Colonic mucosa (tissue), 4 donors: ENCODE data around the gene TRIM73. TPM values are rescaled to one million over a fixed set of nuclear protein-coding genes. Genes with fewer than 3 reads are reported as not detected.
A peak's percentile ranks its signal among the peaks of the same experiment; 100 is the strongest.
"Not testable (repeated sequence)": the region's sequence is repeated elsewhere in the genome, so short reads cannot be mapped to it uniquely, and the experiment has no call there.

ENCODE experiments used
- DNase-seq: peaks from one replicate; pipeline ENCODE4 v3.0.0-alpha.2; 2020
- H3K27ac ChIP-seq: fragments of 200-600 bp; one replicate; pipeline ENCODE4 v1.8.0; 2021
- H3K27me3 ChIP-seq: fragments of 200-600 bp; one replicate; pipeline ENCODE4 v1.8.0; 2021
- H3K36me3 ChIP-seq: fragments of 200-600 bp; one replicate; pipeline ENCODE4 v1.8.0; 2021
- H3K4me1 ChIP-seq: fragments of 200-600 bp; one replicate; pipeline ENCODE4 v1.8.0; 2021; ENCODE audit warnings: mild to moderate bottlenecking
- H3K4me3 ChIP-seq: fragments of 200-600 bp; one replicate; pipeline ENCODE4 v1.8.0; 2021
- H3K9ac ChIP-seq, 2 donors: one replicate each; pipeline ENCODE4 v1.7.0; 2013; ENCODE audit warnings: control low read depth in 2 of 2, low read depth in 2 of 2, low read length in 2 of 2
- H3K9me3 ChIP-seq: fragments of 200-600 bp; one replicate; pipeline ENCODE4 v1.8.0; 2021
- intact Hi-C: fragments of 100-400 bp; cut with DNase I; formaldehyde crosslinking; loops from one replicate; pipeline ENCODE4 v1.14.1; 2022
- total RNA-seq, 2 donors: library from RNA; stranded (reverse); fragmentation: NEBNext Ultra II Directional in 1 of 2; extraction: Animal tissue kit (Norgen Biotek cat#: 25700) in 1 of 2; gene quantifications; one replicate each; pipeline ENCODE4 v1.2.1, GENCODE V29; 2021
- donor health status: healthy.
- donor health status: DM: no; HTN: no; CAD: no.
- donor health status: DM: no; HTN: no; CAD: no.

Gene TRIM73
- total RNA-seq, 2 donors from 2014 or later, result 1.1 to 2.1 TPM

GRCh38 chr7:75403455-75404443, 8.3 kb downstream of the TRIM73 start:
- intact Hi-C loops, DNase-seq, H3K27me3 ChIP-seq, H3K36me3 ChIP-seq, H3K4me1 ChIP-seq, H3K27ac ChIP-seq, H3K9ac ChIP-seq, H3K4me3 ChIP-seq, H3K9me3 ChIP-seq: not testable (repeated sequence)

GRCh38 chr7:75404663-75405062, 9.2 kb downstream of the TRIM73 start:
- H3K9ac ChIP-seq, DNase-seq, intact Hi-C loops, H3K36me3 ChIP-seq, H3K4me3 ChIP-seq, H3K4me1 ChIP-seq, H3K27me3 ChIP-seq, H3K27ac ChIP-seq, H3K9me3 ChIP-seq: not testable (repeated sequence)

- intact Hi-C loops, DNase-seq, H3K4me1 ChIP-seq, H3K36me3 ChIP-seq, H3K9ac ChIP-seq, H3K9me3 ChIP-seq, H3K27ac ChIP-seq, H3K27me3 ChIP-seq: not testable (repeated sequence)
- H3K4me3 ChIP-seq, result peak overlapping the region; percentile 28
Measured at GRCh38 chr7:75409880-75410822, 14.7 kb downstream of the TRIM73 start.

- H3K27ac ChIP-seq, H3K4me3 ChIP-seq, DNase-seq, H3K9me3 ChIP-seq, H3K9ac ChIP-seq, H3K36me3 ChIP-seq, H3K27me3 ChIP-seq, intact Hi-C loops, H3K4me1 ChIP-seq: not testable (repeated sequence)
Measured at GRCh38 chr7:75410823-75411173, 15.4 kb downstream of the TRIM73 start.

- H3K4me3 ChIP-seq, H3K9me3 ChIP-seq, H3K27me3 ChIP-seq, intact Hi-C loops, H3K27ac ChIP-seq, H3K9ac ChIP-seq, H3K36me3 ChIP-seq, DNase-seq, H3K4me1 ChIP-seq: not testable (repeated sequence)
Measured at GRCh38 chr7:75414204-75414603, 18.8 kb downstream of the TRIM73 start.

- H3K27me3 ChIP-seq, H3K9me3 ChIP-seq, H3K4me1 ChIP-seq, intact Hi-C loops, H3K9ac ChIP-seq, DNase-seq, H3K27ac ChIP-seq, H3K36me3 ChIP-seq, H3K4me3 ChIP-seq: not testable (repeated sequence)
Measured at GRCh38 chr7:75414708-75415427, 19.4 kb downstream of the TRIM73 start.

- DNase-seq, H3K27ac ChIP-seq, H3K4me1 ChIP-seq, H3K9ac ChIP-seq, H3K9me3 ChIP-seq, intact Hi-C loops, H3K36me3 ChIP-seq, H3K27me3 ChIP-seq, H3K4me3 ChIP-seq: not testable (repeated sequence)
Measured at GRCh38 chr7:75415428-75415817, 20.0 kb downstream of the TRIM73 start.

GRCh38 chr7:75415829-75416373, 20.5 kb downstream of the TRIM73 start:
- H3K27ac ChIP-seq, intact Hi-C loops, H3K9me3 ChIP-seq, H3K27me3 ChIP-seq, DNase-seq, H3K4me3 ChIP-seq, H3K9ac ChIP-seq, H3K36me3 ChIP-seq, H3K4me1 ChIP-seq: not testable (repeated sequence)

GRCh38 chr7:75416787-75417186, 21.4 kb downstream of the TRIM73 start:
- H3K9me3 ChIP-seq, intact Hi-C loops, H3K27me3 ChIP-seq, H3K36me3 ChIP-seq, H3K27ac ChIP-seq, H3K4me3 ChIP-seq, H3K9ac ChIP-seq, DNase-seq, H3K4me1 ChIP-seq: not testable (repeated sequence)

GRCh38 chr7:75418292-75418858, 22.9 kb downstream of the TRIM73 start:
- intact Hi-C loops, H3K36me3 ChIP-seq, H3K27me3 ChIP-seq, H3K9me3 ChIP-seq, H3K27ac ChIP-seq, H3K4me3 ChIP-seq, H3K4me1 ChIP-seq, DNase-seq, H3K9ac ChIP-seq: not testable (repeated sequence)

- H3K36me3 ChIP-seq, DNase-seq, intact Hi-C loops: not testable (repeated sequence)
Measured at GRCh38 chr7:75419210-75419609, 23.8 kb downstream of the TRIM73 start.

GRCh38 chr7:75419693-75420092, 24.3 kb downstream of the TRIM73 start:
- H3K9me3 ChIP-seq, H3K27me3 ChIP-seq, H3K4me1 ChIP-seq, DNase-seq, H3K9ac ChIP-seq, H3K36me3 ChIP-seq, H3K4me3 ChIP-seq, intact Hi-C loops, H3K27ac ChIP-seq: not testable (repeated sequence)

More at GRCh38 chr7:75419210-75419609, 23.8 kb downstream of the TRIM73 start:
- not testable (repeated sequence) for H3K27ac ChIP-seq, H3K9me3 ChIP-seq, H3K9ac ChIP-seq, H3K27me3 ChIP-seq, H3K4me3 ChIP-seq, H3K4me1 ChIP-seq
